GM04504 (cell line): Measurements from ENCODE around the gene UBAC1.
"Not testable (repeated sequence)": the region's sequence is repeated elsewhere in the genome, so short reads cannot be mapped to it uniquely, and the experiment has no call there.

Experiments used
- DNase-seq: peaks from one replicate; pipeline ENCODE4 v3.0.0-alpha.2; 2012; ENCODE audit warnings: low read depth

The UBAC1 gene

DNA sequence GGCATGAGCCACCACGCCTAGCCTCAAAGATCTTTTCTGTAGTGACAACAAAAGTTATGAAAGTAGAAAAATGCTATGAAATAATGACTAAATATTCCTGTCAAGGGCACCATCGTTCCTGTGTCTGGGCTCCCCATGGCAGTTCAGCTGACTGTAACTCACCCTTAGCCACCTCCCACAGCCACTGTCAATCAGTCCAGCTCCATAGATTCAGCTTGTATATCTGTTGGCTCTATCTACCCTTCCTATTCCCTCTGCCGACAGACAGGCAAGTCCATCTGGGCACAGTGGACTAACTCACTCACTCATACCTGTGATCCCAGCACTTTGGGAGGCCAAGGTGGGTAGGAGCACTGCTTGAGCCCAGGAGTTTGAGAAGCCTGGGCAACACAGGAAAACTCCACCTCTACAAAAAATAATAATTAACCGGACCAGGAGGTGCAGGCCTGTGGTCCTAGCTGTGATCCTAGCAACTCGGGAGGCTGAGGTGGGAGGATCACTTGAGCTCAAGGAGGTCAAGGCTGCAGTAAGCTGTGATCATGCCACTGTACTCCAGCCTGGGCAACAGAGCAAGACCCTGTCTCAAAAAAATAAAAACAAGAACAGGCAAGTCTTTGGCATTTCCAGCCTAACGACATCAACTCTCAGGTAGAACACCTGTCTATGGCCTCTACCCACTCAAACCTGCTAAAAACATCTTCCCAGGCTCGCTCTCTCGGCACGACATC is 60.0 kb downstream of the UBAC1 start:
- DNase-seq = no peak

- DNase-seq = peak; percentile 81
Observed at GRCh38 chr9:135898634-135899407, 62.4 kb downstream of the UBAC1 start.

DNA sequence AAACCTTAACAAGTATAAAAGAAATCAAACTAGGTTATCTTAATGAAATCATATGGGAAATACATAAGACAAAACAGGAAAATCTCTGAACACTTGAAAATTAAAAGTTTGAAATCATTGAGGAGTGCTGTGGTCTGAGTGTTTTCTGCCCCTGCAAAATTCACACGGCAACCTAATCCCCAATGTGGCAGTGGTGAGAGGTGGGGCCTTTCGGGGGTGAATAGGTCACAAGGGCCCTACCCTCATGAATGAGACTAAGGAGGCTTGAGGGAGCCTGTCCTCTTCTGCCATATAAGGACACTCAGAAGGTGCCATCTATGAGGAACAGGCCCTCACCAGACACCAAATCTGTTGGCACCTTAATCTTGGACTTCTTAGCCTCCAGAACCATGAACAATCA is 64.5 kb downstream of the UBAC1 start:
- no peak for DNase-seq

DNA sequence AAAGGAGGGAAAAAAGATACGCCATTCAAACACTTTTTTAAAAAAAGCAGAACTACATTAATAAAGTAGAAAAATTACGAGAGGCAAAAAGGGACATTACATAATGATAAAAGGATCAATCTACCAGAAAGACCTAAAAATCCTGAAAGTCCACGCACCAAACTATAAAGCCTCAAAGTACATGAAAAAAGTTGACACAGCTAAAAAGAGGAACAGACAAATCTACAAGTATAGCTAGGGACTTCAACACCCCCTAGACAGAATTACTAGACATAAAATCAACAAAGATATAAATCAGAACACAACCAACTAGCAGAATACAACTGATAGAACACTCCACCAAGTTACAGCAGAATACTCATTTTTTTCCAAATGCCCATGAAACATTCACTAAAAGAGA is 65.0 kb downstream of the UBAC1 start:
- no peak for DNase-seq

DNA sequence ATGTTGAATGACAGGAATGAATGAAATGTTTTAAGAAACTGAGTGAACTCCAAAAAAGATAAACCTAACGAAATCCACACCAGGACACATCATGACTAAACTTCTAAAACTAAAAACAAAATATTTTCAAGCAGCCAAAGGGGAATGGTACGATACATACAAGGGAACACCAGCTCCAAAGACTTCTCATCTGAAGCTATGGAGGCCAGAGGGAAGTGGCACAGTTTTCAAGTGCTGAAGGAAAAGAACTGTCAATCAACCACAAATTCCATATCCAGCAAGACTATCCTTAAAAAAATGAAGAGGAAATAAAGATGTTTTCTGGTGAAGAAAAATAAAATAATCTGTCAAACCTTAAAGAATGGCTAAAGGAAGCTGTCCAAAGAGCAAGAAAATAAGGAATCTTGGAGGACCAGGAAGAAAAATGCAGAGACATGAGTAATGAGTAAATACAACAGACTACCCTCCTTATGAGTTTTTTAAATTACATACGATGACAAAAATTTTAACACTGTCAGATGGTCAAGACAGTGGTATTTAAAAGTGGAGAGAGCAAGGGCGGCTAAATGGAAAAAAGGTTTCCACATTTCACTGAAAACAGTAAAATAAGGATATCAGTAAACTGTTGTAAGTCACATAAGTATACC is 65.8 kb downstream of the UBAC1 start:
- no peak for DNase-seq

- no peak for DNase-seq
Observed at GRCh38 chr9:135893104-135893503, 68.1 kb downstream of the UBAC1 start.

DNA sequence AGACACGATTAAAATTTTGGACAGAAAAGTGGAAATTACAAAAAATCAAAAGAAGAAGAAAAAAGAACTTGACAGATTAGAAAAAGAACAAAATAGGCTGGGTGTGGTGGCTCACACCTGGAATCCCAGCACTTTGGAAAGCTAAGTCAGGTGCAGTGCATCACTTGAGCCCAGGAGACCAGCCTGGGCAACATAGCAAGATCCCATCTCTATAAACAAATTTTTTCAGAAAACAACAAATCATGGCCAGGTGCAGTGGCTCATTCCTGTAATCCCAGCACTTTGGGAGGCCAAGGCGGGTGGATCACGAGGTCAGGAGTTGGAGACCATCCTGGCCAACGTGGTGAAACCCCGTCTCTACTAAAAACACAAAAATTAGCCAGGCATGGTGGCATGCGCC is 68.8 kb downstream of the UBAC1 start:
- DNase-seq = not testable (repeated sequence)

DNA sequence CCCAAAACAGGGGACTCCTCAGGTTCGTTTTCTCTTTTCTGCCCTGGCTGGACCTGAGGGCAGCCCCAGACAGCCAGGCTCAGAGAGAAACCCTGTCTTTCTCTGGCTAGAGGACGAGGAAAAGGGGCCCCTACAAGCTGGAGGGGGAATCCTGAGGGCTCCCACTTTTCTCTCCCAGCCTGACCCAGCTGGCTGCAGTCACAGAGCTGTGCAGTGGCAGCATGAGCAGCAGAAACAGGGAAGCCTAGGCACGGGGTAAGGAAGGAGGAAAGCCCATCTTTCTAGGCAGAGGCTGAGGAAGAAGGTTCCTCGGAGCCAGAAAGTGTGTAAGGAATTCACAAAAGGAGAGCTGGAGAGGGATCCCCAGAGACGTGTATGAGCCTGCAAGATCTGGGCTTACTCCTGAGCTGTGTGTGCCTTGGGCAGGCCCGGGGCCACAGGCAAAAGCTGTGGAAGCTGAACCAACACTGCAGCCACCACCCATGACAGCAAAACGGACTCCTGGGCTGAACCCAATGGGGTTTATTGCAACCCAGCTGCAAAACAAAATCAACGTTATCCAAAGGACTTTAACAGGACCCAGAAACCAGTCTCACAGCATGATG is 70.0 kb downstream of the UBAC1 start:
- DNase-seq = no peak

DNA sequence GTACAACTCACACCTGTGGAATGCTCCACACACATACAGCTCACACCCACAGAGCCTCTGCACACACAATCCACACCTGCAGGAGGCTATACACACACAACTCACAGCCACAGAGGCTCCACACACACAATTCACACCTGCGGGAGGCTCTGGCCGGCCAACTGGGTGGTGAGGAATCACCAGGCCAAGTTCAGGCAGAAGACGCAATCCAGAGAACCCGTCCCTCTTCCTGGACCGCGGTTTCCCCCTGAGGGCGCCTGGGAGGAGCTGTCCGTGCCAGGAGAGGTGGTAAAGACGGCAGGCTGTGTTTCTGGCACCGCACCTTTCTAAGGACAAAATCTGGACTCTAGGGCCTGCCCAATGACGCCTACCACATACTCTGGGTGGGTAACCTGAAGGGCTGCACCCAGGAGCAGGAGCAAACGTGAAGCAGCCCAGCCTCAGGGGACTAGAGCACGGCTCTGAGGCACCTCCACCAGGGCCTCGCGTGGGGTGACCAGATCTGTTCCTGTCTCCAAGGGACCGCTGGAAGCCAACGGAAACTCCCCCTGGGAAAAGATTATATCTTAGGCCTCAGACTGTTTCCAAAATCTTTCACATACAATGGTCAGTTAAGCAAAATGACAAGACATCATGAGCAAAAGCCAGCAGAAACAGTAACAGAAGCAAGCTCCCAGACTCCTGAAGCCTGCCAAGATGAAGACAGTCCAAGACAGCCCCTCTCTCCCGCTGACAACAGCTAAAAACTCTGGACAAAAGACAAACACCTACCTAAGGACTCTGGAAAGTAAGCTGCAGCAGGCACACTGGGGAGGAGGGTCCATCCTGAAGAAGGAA is 70.8 kb downstream of the UBAC1 start:
- DNase-seq = no peak

DNA sequence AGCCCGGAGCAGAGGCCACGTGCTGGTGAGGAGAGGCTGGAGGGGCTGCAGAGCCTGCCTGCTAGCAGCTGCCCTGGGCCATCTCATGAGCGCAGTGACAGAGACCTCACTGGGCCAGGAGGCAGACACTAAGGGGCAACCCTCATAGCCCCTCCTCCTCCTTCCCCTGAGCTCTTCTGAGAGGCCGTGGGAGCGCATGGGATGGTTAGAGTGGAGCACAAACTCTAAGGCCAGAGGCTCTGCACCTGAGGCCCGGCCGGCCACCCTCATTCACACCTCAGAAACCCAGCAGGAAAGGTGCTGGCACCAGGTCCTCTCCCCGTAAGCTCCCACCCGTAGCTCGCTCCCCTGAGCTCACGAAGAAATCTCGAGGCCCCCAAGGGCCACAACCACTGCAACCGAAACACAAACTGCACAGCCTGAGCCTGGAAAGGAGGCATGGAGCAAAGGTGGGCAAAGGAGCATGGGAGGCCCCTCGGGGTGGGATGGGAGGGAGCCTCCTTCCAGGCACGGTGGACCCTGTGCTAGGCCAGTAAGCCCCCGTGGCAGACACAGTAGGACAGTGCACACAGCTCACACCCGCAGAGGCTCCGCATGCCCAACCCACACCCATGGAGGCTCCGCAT is 71.5 kb downstream of the UBAC1 start:
- no peak for DNase-seq

GRCh38 chr9:135888766-135889394 is 72.3 kb downstream of the UBAC1 start:
- no peak for DNase-seq

- no peak for DNase-seq
Observed at GRCh38 chr9:135888126-135888765, 72.9 kb downstream of the UBAC1 start.

- DNase-seq = no peak
Observed at GRCh38 chr9:135887585-135888050, 73.6 kb downstream of the UBAC1 start.

- no peak for DNase-seq
Observed at GRCh38 chr9:135887021-135887507, 74.1 kb downstream of the UBAC1 start.

GRCh38 chr9:135886147-135886981 is 74.8 kb downstream of the UBAC1 start:
- DNase-seq = no peak

DNA sequence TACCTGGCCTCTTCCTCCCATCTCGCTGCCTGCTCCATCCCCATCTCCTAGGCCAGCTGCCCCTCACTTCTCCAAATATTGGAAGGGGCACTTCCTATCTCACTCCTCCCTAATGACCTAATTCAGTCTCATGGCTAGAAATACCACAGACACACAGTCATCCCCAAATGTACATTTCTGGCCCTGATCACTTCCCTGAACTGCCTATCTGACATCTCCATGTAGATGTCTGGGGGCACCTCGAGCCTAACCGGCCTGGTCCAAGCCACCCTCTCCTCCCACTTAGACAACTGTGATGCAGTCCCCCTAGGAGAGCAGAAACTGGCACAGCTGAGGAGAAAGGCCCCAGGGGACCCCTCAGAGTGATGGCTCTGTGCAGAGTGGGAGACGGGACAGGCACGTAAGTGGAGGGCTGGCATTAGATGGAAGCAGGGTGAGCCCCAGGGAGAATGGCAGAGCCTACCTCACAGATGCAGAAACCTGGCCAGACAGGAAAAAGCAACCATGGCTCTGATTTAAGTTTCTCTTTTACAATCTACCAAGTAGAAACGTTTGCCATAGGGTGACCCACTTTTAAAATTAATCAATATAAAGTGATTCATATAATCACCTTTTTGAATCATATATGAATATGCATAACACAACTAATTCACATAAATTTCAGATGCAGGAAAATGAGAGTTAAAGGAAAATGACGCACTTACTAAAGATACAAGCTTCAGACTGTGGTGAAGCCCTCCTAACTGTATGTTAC is 75.9 kb downstream of the UBAC1 start:
- no peak for DNase-seq

DNA sequence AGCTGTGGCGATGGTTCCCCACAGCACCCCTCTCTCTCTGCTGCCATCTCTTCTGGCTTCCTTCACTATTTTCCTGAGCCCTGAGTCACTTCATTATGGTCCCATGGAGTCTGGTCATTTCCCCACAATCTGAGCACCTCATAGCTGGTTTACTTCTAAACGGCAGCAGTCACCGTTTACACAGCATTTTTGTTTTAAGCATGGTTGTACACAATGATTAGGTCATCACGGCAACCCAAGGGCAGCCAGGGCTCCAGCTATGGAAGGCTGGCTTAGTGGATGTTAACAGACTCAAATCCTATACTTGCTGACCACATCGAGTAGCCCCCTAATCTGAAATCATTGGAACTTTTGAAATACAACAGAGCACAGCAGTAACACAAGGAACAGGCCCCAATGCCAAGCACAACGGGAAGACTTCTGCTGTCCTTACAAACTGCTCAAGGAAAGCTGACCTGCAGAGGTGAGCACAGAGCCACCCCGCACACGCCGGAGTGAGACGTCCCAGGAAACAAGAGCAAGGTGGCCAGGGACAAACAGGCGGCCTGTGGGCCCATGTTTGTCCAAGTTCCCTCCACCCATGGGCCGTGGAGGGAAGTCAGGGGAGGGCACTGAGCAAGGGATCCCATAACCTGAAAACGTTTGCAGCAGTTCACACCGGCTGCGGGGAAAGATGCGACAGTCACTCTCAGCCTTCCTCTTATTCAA is 76.7 kb downstream of the UBAC1 start:
- no peak for DNase-seq
